ENCODE measurements around the gene SNRPB. TPM values are rescaled to one million over a fixed set of nuclear protein-coding genes. Genes with fewer than 3 reads are reported as not detected.

SNRPB gene
- total and polyA plus RNA-seq, 2 of the 13 experiments (the other 11 are each of a cell fraction or from before 2014, with no cell fraction given): 473 to 844 TPM

DNA sequence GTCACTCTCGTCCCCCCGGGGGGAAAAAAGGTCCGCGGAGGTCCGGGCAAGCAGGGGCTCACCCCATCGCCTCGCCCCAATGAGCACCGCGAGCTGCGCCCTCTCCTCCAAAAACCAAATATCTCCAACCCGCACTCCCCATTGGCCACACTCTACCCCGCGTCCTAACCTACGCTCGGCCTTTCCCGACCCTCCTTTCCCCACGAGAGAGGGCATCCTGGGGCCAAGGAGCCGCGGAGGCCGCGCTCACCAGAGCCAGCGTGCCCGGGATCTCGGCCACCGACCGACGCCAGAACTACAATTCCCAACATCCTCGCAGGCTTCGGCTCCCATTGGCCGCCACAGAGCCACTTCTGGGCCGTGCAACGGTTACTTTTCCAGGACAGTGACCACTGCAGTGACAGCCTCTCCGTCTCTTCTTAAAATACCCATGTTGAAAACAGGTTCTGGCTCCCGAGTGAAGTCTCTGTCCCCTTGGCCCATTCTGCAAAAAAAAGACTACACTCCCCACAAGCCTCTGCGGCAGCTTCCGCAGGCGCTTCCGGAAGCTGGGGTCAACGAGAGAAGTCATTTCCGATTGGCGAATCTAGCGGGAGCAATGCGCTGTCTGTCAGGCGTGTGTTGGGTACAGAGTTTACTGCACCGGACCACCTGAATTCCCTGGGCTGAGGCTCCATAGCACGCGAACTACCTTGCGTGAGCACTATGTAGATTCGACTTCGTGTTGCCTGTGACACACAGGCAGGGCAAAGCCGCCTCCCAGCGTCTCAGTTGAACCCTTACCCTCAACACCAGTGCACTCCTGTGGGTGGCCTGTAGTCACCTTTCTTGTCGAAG, 38.3 kb upstream of the SNRPB start, which contains the start of gene ZNF343 (continued):
- TF ChIP-seq TOE1 (CRISPR knock-in tag; IDR thresholded peaks at IDR 0.05): no peak; the same call in 1 of the 2 replicates
- TF ChIP-seq ZNF292 (CRISPR knock-in tag; IDR thresholded peaks at IDR 0.05; ENCODE audit: borderline replicate concordance, low read depth): 0 out of 2 replicates have a peak, but pooled peaks have one; percentile 66
- TF ChIP-seq CHCHD3 (CRISPR knock-in tag; IDR thresholded peaks at IDR 0.05): peak; percentile 84; the same call in 1 of the 2 replicates
- TF ChIP-seq TAF1 (CRISPR knock-in tag; IDR thresholded peaks at IDR 0.05): peak; percentile 93
- TF ChIP-seq JUND (CRISPR knock-in tag; IDR thresholded peaks at IDR 0.05): 0 out of 2 replicates have a peak, but pooled peaks have one; percentile 51
- no peak for TF ChIP-seq REXO4 (CRISPR knock-in tag; IDR thresholded peaks at IDR 0.05; ENCODE audit: borderline replicate concordance)
- TF ChIP-seq ZFP82 (CRISPR knock-in tag; IDR thresholded peaks at IDR 0.05; ENCODE audit: borderline replicate concordance): peak; percentile 70; the same call in 1 of the 2 replicates
- no peak; the same call in 1 of the 2 replicates for TF ChIP-seq ZNF788 (CRISPR knock-in tag; IDR thresholded peaks at IDR 0.05; ENCODE audit: borderline replicate concordance)
- TF ChIP-seq MNT (IDR thresholded peaks at IDR 0.05): no peak
- no peak for TF ChIP-seq FLYWCH1 (CRISPR knock-in tag; IDR thresholded peaks at IDR 0.05)
- peak; percentile 50; the same call in 1 of the 2 replicates for TF ChIP-seq ZNF644 (CRISPR knock-in tag; IDR thresholded peaks at IDR 0.05; ENCODE audit: low read depth)
- TF ChIP-seq KLF11 (CRISPR knock-in tag; IDR thresholded peaks at IDR 0.05): peak; percentile 8; the same call in 1 of the 2 replicates
- peak; percentile 85; the same call in 1 of the 2 replicates for TF ChIP-seq ZNF280D (CRISPR knock-in tag; IDR thresholded peaks at IDR 0.05)
- no peak for TF ChIP-seq CCDC6 (CRISPR knock-in tag; IDR thresholded peaks at IDR 0.05)
- TF ChIP-seq ZFAT (CRISPR knock-in tag; conservative IDR thresholded peaks at IDR 0.05): peak; percentile 99
- TF ChIP-seq ZNF24 (IDR thresholded peaks at IDR 0.05): no peak
- TF ChIP-seq MTF1 (CRISPR knock-in tag; IDR thresholded peaks at IDR 0.05): no peak
- no peak for TF ChIP-seq SIN3B (IDR thresholded peaks at IDR 0.05; ENCODE audit: low read length)
- TF ChIP-seq ZNF766 (CRISPR knock-in tag; IDR thresholded peaks at IDR 0.05; ENCODE audit: borderline replicate concordance): peak; percentile 92; the same call in 1 of the 2 replicates
- TF ChIP-seq, protein P1, sequence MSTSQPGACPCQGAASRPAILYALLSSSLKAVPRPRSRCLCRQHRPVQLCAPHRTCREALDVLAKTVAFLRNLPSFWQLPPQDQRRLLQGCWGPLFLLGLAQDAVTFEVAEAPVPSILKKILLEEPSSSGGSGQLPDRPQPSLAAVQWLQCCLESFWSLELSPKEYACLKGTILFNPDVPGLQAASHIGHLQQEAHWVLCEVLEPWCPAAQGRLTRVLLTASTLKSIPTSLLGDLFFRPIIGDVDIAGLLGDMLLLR (CRISPR knock-in tag; IDR thresholded peaks at IDR 0.05): peak; percentile 92
- peak; percentile 82; the same call in 1 of the 2 replicates for TF ChIP-seq ZBTB38 (CRISPR knock-in tag; IDR thresholded peaks at IDR 0.05)
